ENCODE measurements around the gene CALML5. TPM values are rescaled to one million over a fixed set of nuclear protein-coding genes. Genes with fewer than 3 reads are reported as not detected.

The CALML5 gene
- polyA plus RNA-seq, 1 of the 3 experiments (the other 2 are of a cell fraction), result not detected

DNA sequence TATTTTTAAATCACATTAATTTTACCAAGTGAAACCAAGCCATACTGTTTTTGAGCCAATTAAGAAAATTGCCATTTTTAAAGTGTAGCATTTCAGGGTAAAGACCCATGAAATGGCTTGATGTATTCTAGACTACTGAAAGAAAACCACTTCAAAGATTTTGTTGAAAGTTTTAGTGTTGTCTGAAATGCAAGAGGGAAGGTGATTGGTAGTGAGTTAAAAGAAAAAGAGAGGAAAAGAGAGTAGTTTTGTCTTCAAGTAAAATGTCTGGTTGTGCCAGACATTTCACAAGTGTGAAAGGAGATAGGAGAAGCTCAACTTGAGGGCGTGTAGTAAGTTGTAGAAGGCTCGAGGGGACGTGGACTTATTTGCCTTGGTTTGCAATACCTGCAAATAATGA is 41.6 kb downstream of the CALML5 start:
- H3F3A ChIP-seq (replicated peaks; ENCODE audit: insufficient read depth), result no peaks in the 10 kb centered on the region

GRCh38 chr10:5456563-5456962 is 42.8 kb downstream of the CALML5 start:
- CTCF ChIA-PET, result interaction anchor here (1.1 to 4.8 kb wide), 3 partner anchors 14 to 166 kb away, joined by 3 to 33 read pairs (median 4); no protein-coding TSS in a partner anchor
- Histone ChIP-seq H3K9me3 (no peaks in the 10 kb centered on the region), H3K79me2 (ENCODE audit: insufficient read depth) (no peaks in the 10 kb centered on the region), H3K4me1 (ENCODE audit: control insufficient read depth in 1 of 2, insufficient read depth in 2 of 2, low read depth in 1 of 2, low read length in 1 of 2) (no peaks in the 10 kb centered on the region; a peak in 1 of 4 replicates), H2AFZ (ENCODE audit: low read depth) (no peak overlapping the region), H3K9ac (no peak overlapping the region), H3K27ac (ENCODE audit: low read depth in 2 of 2, low read length in 1 of 2) (no peak overlapping the region), H3K4me2 (no peak overlapping the region), H3K36me3 (replicated peaks in 1 of 2; ENCODE audit: control insufficient read depth in 1 of 2, insufficient read depth in 2 of 2, low read length in 1 of 2) (peaks cover 26 to 53% of the 10 kb centered on the region in 2 experiments), H4K20me1 (ENCODE audit: insufficient read depth) (no peaks in the 10 kb centered on the region), H3K9me2 (no peaks in the 10 kb centered on the region), H3K27me3 (ENCODE audit: insufficient read depth) (no peaks in the 10 kb centered on the region), H3F3A (replicated peaks; ENCODE audit: insufficient read depth) (no peaks in the 10 kb centered on the region), H3K4me3 (ENCODE audit: low read depth in 2 of 2, low read length in 1 of 2) (no peak overlapping the region)
- TF ChIP-seq, protein P1, sequence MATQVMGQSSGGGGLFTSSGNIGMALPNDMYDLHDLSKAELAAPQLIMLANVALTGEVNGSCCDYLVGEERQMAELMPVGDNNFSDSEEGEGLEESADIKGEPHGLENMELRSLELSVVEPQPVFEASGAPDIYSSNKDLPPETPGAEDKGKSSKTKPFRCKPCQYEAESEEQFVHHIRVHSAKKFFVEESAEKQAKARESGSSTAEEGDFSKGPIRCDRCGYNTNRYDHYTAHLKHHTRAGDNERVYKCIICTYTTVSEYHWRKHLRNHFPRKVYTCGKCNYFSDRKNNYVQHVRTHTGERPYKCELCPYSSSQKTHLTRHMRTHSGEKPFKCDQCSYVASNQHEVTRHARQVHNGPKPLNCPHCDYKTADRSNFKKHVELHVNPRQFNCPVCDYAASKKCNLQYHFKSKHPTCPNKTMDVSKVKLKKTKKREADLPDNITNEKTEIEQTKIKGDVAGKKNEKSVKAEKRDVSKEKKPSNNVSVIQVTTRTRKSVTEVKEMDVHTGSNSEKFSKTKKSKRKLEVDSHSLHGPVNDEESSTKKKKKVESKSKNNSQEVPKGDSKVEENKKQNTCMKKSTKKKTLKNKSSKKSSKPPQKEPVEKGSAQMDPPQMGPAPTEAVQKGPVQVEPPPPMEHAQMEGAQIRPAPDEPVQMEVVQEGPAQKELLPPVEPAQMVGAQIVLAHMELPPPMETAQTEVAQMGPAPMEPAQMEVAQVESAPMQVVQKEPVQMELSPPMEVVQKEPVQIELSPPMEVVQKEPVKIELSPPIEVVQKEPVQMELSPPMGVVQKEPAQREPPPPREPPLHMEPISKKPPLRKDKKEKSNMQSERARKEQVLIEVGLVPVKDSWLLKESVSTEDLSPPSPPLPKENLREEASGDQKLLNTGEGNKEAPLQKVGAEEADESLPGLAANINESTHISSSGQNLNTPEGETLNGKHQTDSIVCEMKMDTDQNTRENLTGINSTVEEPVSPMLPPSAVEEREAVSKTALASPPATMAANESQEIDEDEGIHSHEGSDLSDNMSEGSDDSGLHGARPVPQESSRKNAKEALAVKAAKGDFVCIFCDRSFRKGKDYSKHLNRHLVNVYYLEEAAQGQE (IDR thresholded peaks at IDR 0.05; ENCODE audit: low read depth, low read length), result no peak
- no peak for DNase-seq
- POLR2A ChIA-PET, result no interaction called here
- WGBS (ENCODE audit: low lambda C conversion rate), result 94% methylated on average over 12 of the region's 12 CpGs

More for the DNA sequence above, 41.6 kb downstream of the CALML5 start:
- no peak overlapping the region for H3K27ac ChIP-seq (ENCODE audit: low read depth in 2 of 2, low read length in 1 of 2)
- POLR2A ChIA-PET, result no interaction called here
- no peaks in the 10 kb centered on the region for H3K79me2 ChIP-seq (ENCODE audit: insufficient read depth)
- H3K9ac ChIP-seq, result no peak overlapping the region
- H3K4me2 ChIP-seq, result no peak overlapping the region
- H3K4me1 ChIP-seq (ENCODE audit: control insufficient read depth in 1 of 2, insufficient read depth in 2 of 2, low read depth in 1 of 2, low read length in 1 of 2), result no peaks in the 10 kb centered on the region; a peak in 1 of 4 replicates
- CTCF ChIA-PET, result no interaction called here
- TF ChIP-seq SMC3 (IDR thresholded peaks at IDR 0.05; ENCODE audit: low read depth, low read length), result no peak
- no peak for TF ChIP-seq GABPA (IDR thresholded peaks at IDR 0.05; ENCODE audit: low read depth)
- TF ChIP-seq YY1 (IDR thresholded peaks at IDR 0.05; ENCODE audit: low read depth), result no peak
- TF ChIP-seq, protein P2, sequence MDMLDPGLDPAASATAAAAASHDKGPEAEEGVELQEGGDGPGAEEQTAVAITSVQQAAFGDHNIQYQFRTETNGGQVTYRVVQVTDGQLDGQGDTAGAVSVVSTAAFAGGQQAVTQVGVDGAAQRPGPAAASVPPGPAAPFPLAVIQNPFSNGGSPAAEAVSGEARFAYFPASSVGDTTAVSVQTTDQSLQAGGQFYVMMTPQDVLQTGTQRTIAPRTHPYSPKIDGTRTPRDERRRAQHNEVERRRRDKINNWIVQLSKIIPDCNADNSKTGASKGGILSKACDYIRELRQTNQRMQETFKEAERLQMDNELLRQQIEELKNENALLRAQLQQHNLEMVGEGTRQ (IDR thresholded peaks at IDR 0.05; ENCODE audit: borderline replicate concordance, low read depth, low read length), result no peak
- TF ChIP-seq TAF1 (IDR thresholded peaks at IDR 0.05; ENCODE audit: borderline replicate concordance, low read depth, low read length), result no peak
- H4K20me1 ChIP-seq (ENCODE audit: insufficient read depth), result no peaks in the 10 kb centered on the region
- no peaks in the 10 kb centered on the region for H3K27me3 ChIP-seq (ENCODE audit: insufficient read depth)
- no peak for DNase-seq
- H2AFZ ChIP-seq (ENCODE audit: low read depth), result no peak overlapping the region
- H3K9me3 ChIP-seq, result no peaks in the 10 kb centered on the region
- no peak overlapping the region for H3K4me3 ChIP-seq (ENCODE audit: low read depth in 2 of 2, low read length in 1 of 2)
- no peaks in the 10 kb centered on the region for H3K9me2 ChIP-seq
- H3K36me3 ChIP-seq (replicated peaks in 1 of 2; ENCODE audit: control insufficient read depth in 1 of 2, insufficient read depth in 2 of 2, low read length in 1 of 2), result peaks cover 26 to 48% of the 10 kb centered on the region in 2 experiments
- 95% methylated on average over 3 of the region's 3 CpGs for WGBS (ENCODE audit: low lambda C conversion rate)

Data from SK-N-SH (cell line).